HepG2 (cell line): ENCODE results near the gene SPTSSA. TPM values are rescaled to one million over a fixed set of nuclear protein-coding genes. Genes with fewer than 3 reads are reported as not detected.

Experiments
- AKAP8 ChIP-seq: sonication (generic); formaldehyde crosslinking; IDR thresholded peaks from 2 replicates; pipeline ENCODE4 v1.5.1; 2020; ENCODE audit warnings: mild to moderate bottlenecking, missing genetic modification reagents
- HIC2 ChIP-seq: sonication (generic); formaldehyde crosslinking; IDR thresholded peaks from 2 replicates; pipeline ENCODE4 v1.9.0; 2022; ENCODE audit warnings: low read depth, missing genetic modification reagents
- JUND ChIP-seq: sonication (generic); formaldehyde crosslinking; IDR thresholded peaks from 2 replicates; pipeline ENCODE4 v1.8.0; 2022; ENCODE audit warnings: mild to moderate bottlenecking, missing genetic modification reagents
- NFKB2 ChIP-seq: sonication (generic); formaldehyde crosslinking; IDR thresholded peaks from 2 replicates; pipeline ENCODE4 v1.4.0; 2020; ENCODE audit warnings: missing genetic modification reagents, borderline replicate concordance
- RAD51 ChIP-seq: fragments of 450-650 bp; IDR thresholded peaks from 2 replicates; pipeline ENCODE4 v1.6.1; 2016; ENCODE audit warnings: borderline replicate concordance
- REXO4 ChIP-seq: sonication (generic); formaldehyde crosslinking; IDR thresholded peaks from 2 replicates; pipeline ENCODE4 v1.8.0; 2022; ENCODE audit warnings: missing genetic modification reagents, mild to moderate bottlenecking, borderline replicate concordance
- ZNF142 ChIP-seq: sonication (generic); formaldehyde crosslinking; IDR thresholded peaks from 2 replicates; pipeline ENCODE4 v1.4.0; 2020; ENCODE audit warnings: missing genetic modification reagents
- ZNF318 ChIP-seq: sonication (generic); formaldehyde crosslinking; IDR thresholded peaks from 2 replicates; pipeline ENCODE4 v1.4.0; 2020; ENCODE audit warnings: mild to moderate bottlenecking, missing genetic modification reagents
- ZNF580 ChIP-seq: IDR thresholded peaks from 2 replicates; pipeline ENCODE4 v1.6.1; 2016; ENCODE audit warnings: low read depth, borderline replicate concordance
- ZNF629 ChIP-seq: sonication (generic); formaldehyde crosslinking; conservative IDR thresholded peaks from 2 replicates; pipeline ENCODE4 v1.5.0; 2020; ENCODE audit warnings: missing genetic modification reagents
- ZNF772 ChIP-seq: sonication (generic); formaldehyde crosslinking; IDR thresholded peaks from 2 replicates; pipeline ENCODE4 v1.5.0; 2020; ENCODE audit warnings: mild to moderate bottlenecking, missing genetic modification reagents
- polyA plus RNA-seq, 8 experiments: library from polyadenylated mRNA; depleted of rRNA in 3 of 8; stranded (reverse) in 7 of 8; unstranded in 1 of 8; fragments of >200 nt; fragmentation: Illumina TruSeq in 4 of 8; extraction: Trizol in 4 of 8; gene quantifications; 2 replicates each; pipeline versions ENCODE4 v1.2.1 to v1.2.3, GENCODE V29; 2011 to 2016; ENCODE audit warnings: low read depth in 4 of 8, missing spikeins in 1 of 8, mixed read lengths in 1 of 8; ENCODE audit not compliant: insufficient read depth in 1 of 8
- total RNA-seq, 5 experiments: library from RNA; depleted of rRNA; stranded (reverse); fragments of >200 nt; fragmentation: Illumina TruSeq; extraction: Trizol; gene quantifications; 2 replicates each; pipeline ENCODE4 v1.2.3, GENCODE V29; 2016; ENCODE audit warnings: low read depth in 1 of 5

The SPTSSA gene
- total and polyA plus RNA-seq, 2 of the 13 experiments (the other 11 are each of a cell fraction or from before 2014, with no cell fraction given): 19.1 to 86.1 TPM

- TF ChIP-seq HIC2 (CRISPR knock-in tag) (peak; percentile 56; the same call in 1 of the 2 replicates), JUND (CRISPR knock-in tag) (peak; percentile 99), REXO4 (CRISPR knock-in tag) (no peak), RAD51 (no peak), ZNF629 (0 out of 2 replicates have a peak, but pooled peaks have one; percentile 23), ZNF772 (peak; percentile 77; the same call in 1 of the 2 replicates), ZNF580 (CRISPR knock-in tag) (peak; percentile 90; the same call in 1 of the 2 replicates), NFKB2 (peak; percentile 65), ZNF318 (CRISPR knock-in tag) (peak; percentile 77; the same call in 1 of the 2 replicates), AKAP8 (CRISPR knock-in tag) (no peak; the same call in 1 of the 2 replicates), ZNF142 (CRISPR knock-in tag) (no peak; the same call in 1 of the 2 replicates)
Measured at GRCh38 chr14:34496679-34497513, 34.9 kb upstream of the SPTSSA start (continued).
